T follicular helper cell (primary cell): ENCODE measurements around the gene PNPLA2.

Experiments
- DNase-seq: peaks from one replicate; pipeline ENCODE4 v3.0.0-alpha.2; 2020; ENCODE audit warnings: low read depth
- total RNA-seq, 2 experiments: gene quantifications; one replicate each; lab custom pipeline; 2026; lab: John Stamatoyannopoulos, UW

The PNPLA2 gene, protein sequence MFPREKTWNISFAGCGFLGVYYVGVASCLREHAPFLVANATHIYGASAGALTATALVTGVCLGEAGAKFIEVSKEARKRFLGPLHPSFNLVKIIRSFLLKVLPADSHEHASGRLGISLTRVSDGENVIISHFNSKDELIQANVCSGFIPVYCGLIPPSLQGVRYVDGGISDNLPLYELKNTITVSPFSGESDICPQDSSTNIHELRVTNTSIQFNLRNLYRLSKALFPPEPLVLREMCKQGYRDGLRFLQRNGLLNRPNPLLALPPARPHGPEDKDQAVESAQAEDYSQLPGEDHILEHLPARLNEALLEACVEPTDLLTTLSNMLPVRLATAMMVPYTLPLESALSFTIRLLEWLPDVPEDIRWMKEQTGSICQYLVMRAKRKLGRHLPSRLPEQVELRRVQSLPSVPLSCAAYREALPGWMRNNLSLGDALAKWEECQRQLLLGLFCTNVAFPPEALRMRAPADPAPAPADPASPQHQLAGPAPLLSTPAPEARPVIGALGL
- total RNA-seq = 25.9 to 81.1 reads per million in 2 experiments

DNA sequence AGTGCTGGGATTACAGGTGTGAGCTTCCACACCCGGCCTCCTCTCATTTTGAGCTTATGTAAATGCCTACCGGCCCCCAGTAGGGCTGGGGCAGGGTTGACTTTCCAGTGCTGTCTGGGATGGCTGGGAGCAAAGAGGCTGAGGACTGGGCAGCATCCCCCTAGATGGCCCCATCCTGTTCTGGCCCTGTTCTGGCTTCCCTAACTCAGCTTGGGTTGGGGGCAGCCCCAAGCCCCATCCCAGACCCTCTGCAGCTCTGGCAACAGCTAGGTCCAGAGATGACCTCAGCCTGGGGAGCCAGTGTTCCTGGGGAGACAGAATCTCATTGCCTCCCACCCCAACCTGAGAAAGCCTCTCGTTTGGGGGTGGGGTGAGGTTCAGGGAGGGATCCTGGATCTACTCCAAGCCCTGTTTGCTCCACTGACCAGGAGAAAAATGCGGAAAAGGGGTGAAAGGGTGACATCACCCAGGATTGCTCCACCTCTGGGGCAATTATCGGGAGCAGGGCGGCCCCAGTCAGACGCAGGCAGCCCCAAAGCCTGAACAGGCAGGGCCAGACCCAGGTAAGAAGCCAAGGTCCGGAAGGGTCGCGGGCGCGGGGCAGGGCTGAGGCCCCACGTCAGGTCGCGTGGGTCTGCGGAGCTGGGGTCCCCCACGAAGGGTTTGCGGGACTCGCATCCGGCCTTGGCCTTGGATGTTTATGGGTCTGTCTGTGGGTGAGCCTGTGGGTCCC is at the start of gene PNPLA2:
Gene PNPLA2, plus strand, starts transcription at position 519 of the 733 bp plus-strand sequence. CDS start 805 bp downstream, outside the sequence.
- no peak for DNase-seq

DNA sequence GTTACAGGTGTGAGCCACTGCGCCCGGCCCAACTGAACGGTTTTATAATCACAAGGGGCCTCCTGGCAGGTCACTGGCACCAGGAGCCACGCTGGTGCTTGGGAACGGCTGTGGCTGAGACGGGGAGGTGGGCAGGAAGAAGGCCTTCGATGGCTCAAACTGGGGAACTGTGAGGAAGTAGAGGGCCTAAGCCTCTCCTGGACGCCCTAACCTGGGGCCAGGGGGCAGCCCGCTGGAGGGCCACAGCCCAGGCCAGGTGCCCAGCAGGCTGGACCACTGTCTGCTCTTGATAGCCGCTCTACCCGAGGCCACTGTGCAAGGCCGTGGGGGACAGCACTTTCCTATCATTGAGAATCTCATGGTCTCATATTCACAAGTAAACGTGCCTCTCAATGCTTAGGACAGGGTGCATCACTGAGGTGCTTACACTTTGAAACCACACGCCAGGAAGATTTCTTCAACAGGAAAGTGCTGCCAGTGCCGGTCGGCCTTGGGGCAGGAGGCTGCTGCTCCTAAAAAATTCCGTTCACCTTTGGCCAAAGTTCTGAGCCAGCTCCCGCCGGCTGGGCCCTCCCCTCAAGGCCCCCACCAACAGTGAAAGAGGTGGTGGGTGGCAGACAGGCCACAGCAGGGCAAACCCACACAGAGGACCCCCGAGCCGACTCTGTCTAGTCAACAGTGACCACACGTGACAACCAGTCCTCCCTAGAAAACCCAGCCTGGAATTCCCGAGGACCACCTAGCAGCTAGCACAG is 48.6 kb upstream of the PNPLA2 start:
- no peak for DNase-seq

DNA sequence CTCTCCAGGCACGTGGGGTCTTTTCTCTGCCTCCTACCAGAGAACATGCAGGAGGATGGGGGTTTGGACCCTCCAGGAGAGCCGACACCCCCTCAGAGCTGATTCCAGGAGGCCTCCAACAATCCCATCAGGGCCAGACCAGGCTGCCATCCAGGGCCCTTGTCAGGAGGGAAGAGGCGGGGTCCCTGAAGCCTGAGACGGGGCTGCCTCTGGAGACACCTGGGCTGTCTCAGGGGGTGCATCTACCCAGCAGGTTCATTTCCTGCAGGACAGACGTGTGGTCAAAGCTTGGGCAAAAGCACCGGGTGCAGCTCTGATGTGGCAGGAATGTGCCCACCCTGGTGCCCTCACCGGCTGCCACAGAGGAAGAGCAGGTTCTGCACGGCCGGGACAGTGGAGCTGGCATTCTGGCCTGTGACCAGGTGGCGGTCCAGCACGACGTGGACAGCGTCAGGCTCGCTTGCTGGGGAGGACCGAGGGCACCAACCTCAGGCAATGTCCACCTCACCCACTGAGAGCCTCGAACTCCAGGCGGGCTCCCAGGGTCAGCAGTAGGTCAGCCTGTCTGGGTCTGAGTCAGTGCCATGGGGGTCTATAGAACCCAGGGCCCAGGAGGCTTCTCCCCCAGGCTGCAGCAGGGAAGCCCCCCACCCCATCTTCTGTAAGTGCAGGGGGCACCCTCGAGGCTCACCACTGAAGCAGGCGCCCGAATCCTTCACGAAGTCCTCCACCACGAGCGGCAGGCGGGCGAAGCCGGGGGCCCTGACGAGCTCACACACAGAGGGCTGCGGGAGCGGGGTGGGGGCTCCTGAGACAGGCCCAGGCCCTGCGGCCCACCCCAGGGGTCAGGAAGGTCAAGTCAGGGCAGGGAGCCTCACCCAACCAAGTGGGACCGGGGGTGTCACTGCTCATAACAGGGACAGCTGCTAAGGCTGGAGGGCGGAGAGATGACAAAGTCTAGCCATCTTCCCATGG is 47.8 kb upstream of the PNPLA2 start:
- no peak for DNase-seq

DNA sequence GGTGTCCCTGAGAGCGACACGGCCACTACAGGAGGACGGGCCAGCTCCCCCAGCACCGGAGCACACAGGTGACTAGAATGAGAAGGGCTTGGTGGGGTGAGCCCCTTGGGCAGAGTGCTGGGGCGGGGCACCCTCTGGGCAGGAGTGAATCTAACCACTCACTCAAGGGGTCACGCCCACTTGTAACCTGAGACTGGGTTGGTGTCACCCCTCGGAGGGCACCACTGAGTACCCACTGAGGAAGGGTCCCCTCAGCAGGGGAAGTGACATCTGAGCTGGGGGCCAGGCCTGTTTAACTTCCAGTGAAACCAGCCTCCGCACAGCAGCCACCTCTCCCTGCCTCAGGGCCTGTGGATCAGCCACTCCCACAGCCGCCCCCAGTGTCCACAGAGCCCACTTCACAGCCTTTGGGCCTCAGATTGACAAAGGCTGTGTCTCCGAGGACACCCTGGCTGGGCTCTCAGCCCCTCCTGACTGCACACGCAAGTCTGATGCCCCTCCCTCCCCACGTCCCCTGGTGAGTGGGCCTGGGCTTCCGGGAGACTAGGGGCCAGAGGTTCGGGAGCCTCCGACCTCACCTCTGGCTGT is 47.0 kb upstream of the PNPLA2 start:
- no peak for DNase-seq

DNA sequence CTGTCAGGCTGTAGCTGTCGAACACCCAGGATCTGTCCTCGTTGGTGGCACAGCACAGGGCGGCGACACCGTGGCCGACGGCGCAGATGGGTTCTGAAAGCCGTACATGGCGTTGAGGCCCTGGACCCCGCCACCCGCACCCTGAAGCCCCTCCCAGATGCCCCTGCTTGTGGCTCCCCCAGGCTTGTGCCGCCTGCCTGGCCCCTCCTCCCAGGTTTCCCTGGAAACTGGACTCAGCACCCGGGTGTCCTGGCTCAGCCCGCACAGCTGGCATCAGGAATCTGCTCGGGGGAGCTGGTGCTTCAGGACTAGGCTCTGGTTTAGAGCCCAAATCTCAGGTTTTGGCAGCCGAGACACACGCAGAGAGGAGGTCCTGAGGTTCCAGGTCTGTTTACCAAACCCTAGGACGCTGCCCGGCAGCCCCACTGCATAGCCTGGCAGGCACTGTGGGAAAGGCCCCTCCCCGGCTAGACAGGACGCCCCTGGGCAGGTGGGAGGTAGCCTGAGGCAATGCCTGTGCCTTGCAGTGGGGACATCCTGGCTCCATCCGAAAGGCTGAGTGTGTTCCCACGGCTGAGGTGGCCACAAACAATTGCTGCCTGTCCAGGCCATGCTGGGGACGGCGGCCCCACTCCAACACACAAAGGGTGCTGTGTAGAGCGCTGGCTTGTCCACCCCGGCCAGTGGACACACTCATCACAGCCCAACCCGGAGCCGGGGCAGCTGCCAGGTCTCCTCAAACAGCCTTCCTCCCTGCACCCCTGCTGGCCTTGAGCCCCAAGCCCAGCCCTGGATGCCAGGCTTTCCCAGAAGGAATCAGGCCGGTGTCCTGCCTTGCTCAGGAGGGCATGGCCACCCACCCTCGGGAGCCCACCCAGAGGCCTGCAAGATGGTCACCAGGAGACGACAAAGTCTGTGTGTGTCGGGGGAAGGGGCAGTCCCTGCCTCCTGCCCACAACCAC is 46.0 kb upstream of the PNPLA2 start:
- no peak for DNase-seq

DNA sequence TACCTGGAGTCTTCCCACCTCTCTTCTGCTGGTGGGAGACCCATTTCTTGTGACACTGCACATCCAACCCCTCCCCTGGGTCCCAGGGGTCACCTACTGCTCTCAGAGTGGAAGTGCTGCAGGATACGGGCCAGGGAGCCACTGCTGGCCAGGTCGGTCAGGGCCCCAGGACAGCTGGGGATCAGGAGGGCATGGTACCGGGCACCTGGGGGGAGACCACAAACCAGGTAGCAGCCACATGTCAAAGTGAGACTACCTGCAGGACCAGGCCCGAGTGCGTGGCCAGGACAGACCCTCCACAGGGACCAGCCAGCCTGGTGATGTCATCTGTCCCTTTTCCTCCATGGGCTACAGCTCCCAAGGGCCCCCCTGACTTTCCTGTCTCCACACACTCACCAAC is 45.3 kb upstream of the PNPLA2 start:
- DNase-seq = no peak

DNA sequence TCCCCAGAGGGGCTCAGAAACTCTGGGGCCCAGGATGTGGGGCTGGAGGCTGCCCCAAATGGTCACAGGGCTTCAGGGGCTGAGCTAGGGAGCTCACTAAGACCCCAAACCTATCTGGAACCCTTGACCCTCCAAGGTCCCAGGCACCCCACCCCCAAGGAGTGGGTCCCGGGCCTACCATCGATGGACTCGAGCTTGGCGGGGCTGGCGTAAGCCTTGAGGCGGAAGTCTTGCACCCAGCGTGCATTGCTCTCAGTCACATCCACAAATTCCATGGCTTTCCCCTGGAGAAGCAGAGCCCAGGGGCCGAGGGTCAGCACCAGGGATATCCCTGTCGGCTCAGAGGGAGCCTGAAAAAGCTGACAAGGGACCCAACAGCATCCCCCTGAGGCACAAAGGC is 44.9 kb upstream of the PNPLA2 start:
- DNase-seq = no peak

DNA sequence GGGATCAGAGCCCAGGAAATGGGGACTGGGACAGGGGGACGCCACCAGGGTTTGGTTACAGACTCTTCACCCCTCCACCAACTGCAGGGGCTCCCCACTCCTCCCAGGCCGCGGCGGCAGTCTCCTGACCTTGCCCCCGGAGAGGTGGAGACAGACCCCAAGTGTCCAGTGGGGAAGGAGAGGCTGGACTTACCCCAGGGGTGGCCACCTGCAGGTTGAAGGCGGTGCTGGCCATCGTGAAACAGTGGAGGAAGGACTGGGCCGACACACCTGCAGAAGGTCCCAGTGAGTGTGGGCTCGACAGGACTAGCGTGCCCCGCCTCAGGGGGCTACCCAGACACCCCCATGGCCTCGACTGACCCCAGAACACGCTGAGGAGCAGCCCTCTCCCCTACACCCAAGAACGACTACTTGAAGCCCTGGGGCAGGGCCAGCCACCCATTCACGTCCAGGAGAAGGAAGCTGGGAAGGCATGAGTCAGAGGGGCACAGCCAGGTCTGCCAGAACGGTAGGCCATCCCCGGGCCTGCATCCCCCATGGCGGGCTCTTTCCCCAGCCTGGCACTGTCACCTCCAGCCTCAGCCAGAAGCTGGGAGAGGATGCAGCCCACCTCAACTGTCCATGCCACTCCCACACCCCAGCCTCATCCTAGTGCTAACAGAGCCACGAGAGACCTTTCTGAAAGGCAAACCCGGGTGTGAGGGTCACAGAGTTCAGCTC is 43.7 kb upstream of the PNPLA2 start:
- no peak for DNase-seq

DNA sequence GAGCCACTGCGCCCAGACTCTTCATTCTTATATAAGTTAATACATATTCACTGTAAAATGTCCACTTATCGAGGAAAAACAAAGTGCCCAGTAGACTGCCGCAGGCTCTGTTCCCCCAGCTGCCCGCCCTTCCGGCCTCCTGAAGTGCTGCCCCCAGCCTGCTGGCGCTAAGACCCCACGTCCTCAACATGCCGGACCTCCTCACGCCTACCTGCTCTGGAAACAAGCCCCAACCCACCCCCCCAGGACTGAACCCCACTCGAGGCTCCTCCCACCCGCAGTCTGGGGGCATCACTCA is 42.5 kb upstream of the PNPLA2 start:
- no peak for DNase-seq

DNA sequence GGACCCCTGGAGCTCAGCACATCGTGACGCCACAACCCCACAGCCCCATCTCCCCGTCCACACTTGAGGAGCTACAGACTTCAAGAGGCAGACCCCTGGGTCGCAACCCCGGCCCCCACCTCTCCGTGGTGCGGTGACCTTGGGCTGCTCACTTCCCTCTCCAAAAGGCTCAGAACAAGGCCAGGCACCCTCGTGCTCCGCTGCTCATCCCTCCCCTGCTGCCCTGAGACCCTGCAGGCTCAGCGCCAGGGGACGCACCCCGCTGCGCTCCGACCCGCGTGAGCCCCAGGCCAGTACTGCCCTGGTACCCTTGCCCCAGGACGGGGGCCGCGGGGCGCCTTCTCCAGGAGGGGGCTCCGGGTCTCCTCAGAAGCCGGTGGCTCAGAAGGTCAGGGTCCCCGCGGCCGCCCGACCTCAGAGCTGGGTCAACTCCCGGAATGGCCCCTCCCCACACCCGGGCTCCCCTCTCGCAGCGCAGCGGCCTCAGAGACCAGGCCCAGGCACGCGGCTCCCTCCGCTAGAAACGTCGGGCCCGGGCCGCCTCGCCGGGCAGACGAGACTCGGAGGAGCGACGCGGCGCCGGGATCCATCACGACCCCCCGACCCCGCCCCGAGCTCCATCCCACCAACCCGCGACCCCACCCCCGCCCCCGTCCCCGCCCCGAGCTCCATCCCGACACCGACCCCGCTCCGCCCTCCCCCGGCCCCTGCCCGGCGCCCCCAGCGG is 42.0 kb upstream of the PNPLA2 start:
- DNase-seq = no peak

DNA sequence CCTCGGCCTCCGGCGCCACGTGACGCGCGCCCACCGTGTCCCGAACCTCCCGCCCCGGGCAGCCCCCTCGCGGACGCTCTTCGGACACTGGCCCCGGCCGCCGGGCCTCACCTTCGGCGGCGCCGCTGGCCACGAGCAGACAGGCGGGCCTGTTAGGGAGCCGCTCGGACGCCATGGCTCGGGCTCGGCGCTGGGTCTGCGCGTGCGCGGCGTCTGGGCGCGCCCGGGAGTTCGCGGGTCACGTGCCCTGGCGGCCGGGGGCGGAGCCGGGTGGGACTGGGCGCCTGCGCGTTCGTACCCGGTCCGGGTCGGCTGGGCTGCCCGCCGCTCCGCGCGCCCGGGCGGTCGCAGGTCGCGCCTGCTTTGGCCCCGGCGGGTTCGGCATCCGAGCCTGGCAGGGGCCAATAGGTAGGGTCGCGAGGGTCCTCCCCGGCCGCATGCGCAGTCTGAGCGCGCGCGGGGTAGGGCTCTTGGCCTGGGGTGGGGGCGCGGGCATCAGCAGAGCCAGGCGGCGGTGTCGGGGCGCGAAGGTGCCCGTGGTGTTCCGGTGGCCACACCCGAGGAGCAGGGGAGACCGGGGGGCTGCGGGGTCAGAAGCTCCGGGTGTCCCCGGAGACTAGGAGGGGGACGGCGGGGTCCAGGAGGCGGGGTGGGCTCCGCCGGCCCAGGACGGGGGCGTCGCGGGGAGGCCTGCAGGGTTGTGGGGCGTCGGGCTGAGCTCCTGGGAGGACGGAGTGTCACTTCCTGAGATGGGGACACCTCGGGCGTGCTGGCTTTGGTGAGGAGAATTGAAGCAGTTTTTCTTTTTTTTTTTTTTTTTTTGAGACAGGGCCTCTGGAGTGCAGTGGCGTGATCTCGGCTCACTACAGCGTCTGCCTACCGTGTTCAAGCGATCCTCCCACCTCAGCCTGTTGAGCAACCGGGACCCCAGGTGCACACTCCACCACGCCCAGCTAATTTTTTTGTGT is 41.1 kb upstream of the PNPLA2 start, which contains the start of gene GATD1:
Gene GATD1, minus strand, starts transcription at position 200 of the 968 bp plus-strand sequence. Its CDS starts 25 bp downstream, at position 175.
- peak; percentile 90 for DNase-seq

DNA sequence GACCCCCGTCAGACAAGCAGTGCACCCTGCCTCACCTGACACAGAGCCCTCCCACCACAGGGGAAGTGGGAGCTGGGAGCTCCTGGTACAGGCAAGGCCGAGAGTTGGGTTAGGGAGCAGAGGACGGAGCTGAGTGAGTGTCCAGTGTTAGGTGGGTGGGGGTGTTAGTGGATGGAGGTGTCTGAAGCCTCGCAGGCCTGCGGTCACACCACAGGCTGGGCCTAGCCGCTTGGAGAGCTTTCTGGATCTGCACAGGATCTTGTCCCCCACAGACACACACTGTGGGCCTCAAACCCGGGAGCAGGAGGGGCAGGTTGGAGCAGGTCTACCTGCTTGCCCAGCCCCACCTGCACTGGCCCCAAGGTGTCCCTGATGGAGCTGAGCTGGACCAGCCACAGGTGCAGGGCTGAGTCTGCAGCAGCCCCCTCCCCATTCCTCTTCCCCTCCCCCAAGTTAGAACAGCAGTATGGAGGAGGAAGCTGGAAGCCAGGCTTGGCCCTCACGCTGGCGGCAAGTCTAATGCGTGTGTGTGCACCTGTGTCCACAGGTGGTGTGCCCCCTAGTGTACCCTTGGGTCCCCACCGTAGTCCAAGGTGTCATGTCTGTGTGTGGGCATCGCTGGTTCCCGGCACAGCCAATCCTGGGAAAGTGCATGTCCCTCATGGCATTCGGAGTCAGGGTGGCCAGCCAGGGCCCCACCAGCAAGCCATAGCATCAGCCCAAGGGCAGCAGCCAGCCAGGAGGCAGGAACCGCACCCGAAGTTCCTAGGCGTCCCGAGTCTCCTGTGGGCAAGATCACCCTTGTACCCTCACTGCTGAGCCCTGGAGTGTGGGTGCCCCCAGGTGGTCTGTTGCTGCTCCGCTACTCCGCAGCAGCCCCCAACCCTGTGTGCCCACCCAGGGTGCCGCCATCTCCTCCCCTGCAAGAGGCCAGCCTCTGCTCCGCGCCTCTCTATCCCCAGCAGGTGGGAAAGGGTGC is 39.4 kb upstream of the PNPLA2 start:
- no peak for DNase-seq

DNA sequence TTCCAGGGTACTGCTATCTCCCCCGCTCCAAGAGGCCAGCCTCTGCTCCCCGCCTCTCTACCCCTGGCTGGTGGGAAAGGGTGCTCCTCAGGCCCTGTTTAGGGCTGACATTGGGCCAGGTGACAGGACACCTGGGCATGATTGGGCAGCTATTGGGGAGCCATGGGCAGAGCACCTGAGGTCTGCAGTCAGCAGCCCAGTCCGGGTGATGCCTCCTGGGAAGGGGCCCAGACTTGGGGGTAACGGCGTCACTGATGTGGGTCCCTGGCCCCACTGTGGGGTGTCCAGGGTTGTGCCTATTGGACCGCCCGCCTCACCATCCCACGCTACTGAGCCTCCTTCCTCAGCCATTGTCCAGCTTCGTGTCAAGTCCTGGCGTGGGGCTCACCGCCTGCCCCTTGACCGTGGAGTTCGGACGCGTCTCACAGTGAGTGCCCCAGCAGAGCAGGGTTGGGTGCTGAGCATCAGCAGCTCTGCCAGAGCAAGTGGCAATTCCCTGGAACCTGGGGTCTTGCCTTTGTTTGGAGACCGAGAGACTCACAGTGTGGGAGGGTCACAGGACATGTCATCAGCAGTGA is 38.7 kb upstream of the PNPLA2 start:
- DNase-seq = no peak

DNA sequence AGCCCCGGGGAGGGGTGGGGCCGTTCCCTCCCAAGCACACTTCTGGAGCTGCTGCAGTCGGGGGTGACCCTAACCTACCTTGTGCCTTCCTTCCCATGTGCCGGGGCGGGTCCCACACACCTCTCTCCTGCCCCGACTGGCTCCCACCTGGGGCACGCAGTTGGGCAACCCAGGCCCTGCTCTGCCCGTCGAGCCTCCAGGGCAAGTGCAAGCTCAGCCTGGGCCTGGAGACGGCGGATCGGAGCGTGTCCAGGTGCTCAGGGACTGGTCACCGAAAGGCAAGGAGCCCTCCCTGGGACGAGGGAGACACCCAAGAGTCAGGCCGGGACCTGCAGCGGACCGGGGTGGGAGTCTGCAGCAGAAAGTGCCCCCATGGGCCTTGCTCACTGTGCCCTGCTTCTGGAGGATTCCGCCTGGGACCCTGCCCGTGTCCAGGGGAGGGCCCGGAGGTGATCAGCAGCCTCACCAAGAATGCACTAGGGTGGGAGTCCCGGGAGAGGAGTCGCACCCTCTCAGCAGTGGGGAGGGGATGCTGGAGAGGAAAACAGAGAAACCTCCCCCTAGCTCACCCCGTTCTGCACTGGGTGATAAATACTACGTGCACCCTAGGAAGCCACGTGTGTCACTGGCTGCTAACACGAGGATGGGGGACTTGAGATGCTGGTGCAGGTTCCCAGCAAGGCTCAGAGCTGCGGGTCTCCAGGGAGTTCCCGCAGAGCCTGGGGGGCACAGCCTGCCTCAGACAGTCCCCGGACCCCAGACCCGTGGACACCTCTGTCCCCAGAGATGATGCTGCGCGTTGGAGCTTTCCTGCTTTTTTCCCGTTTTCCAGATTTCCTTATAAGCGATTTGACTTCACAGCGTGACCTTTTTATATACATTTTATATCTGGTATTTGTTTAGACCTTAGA is 36.2 kb upstream of the PNPLA2 start:
- DNase-seq = no peak
